Astrocyte (in vitro differentiated cells and primary cell): Measurements from ENCODE around the gene UQCR11. TPM values are rescaled to one million over a fixed set of nuclear protein-coding genes. Genes with fewer than 3 reads are reported as not detected.
A peak's percentile ranks its signal among the peaks of the same experiment; 100 is the strongest.

Experiments used
- DNase-seq: peaks from one replicate; pipeline ENCODE4 v3.0.0-alpha.2; 2010; ENCODE audit warnings: low read depth
- FAIRE-seq: peaks from 2 replicates; lab custom pipeline; 2011; peaks lifted over from hg19 to GRCh38; lab: Jason Lieb, UNC
- H2AFZ ChIP-seq: 2 replicates; pipeline ENCODE4 v1.6.0; 2012; ENCODE audit warnings: low read depth, low read length, inconsistent platforms
- H3K27ac ChIP-seq: 2 replicates; pipeline ENCODE4 v1.5.1; 2011; ENCODE audit warnings: low read depth, low read length, inconsistent platforms
- H3K27me3 ChIP-seq: 2 replicates; pipeline ENCODE4 v1.6.0; 2011; ENCODE audit warnings: low read length, inconsistent platforms; ENCODE audit not compliant: insufficient read depth
- H3K36me3 ChIP-seq: 2 replicates; pipeline ENCODE4 v1.5.1; 2011; ENCODE audit warnings: low read length, inconsistent platforms; ENCODE audit not compliant: insufficient read depth
- H3K4me1 ChIP-seq: 2 replicates; pipeline ENCODE4 v1.5.1; 2011; ENCODE audit warnings: low read length, inconsistent platforms; ENCODE audit not compliant: insufficient read depth
- H3K4me2 ChIP-seq: 2 replicates; pipeline ENCODE4 v1.6.0; 2012; ENCODE audit warnings: low read length, inconsistent platforms
- H3K4me3 ChIP-seq: 2 replicates; pipeline ENCODE4 v1.5.1; 2011; ENCODE audit warnings: low read depth, mild to moderate bottlenecking, low read length, inconsistent platforms; ENCODE audit not compliant: insufficient read depth
- H3K79me2 ChIP-seq: 2 replicates; pipeline ENCODE4 v1.6.0; 2012; ENCODE audit warnings: mild to moderate bottlenecking, low read length, inconsistent platforms; ENCODE audit not compliant: insufficient read depth
- H3K9ac ChIP-seq: 2 replicates; pipeline ENCODE4 v1.6.0; 2012; ENCODE audit warnings: mild to moderate bottlenecking, low read length, inconsistent platforms
- H3K9me3 ChIP-seq: 2 replicates; pipeline ENCODE4 v1.5.1; 2012; ENCODE audit warnings: low read depth, mild to moderate bottlenecking, low read length, inconsistent platforms; ENCODE audit not compliant: insufficient read depth
- H4K20me1 ChIP-seq: 2 replicates; pipeline ENCODE4 v1.6.0; 2012; ENCODE audit warnings: low read length, inconsistent platforms; ENCODE audit not compliant: insufficient read depth
- H3K27ac Mint-ChIP-seq: one replicate; pipeline ENCODE4 v1.8.0; 2021; ENCODE audit warnings: mild to moderate bottlenecking, mixed read lengths; ENCODE audit not compliant: unreplicated experiment
- H3K27me3 Mint-ChIP-seq: one replicate; pipeline ENCODE4 v1.8.0; 2021; ENCODE audit warnings: low read depth, mixed read lengths; ENCODE audit not compliant: unreplicated experiment
- H3K36me3 Mint-ChIP-seq: one replicate; pipeline ENCODE4 v1.8.0; 2021; ENCODE audit warnings: low read depth, mixed read lengths; ENCODE audit not compliant: unreplicated experiment
- H3K4me1 Mint-ChIP-seq: one replicate; pipeline ENCODE4 v1.8.0; 2021; ENCODE audit warnings: low read depth, mixed read lengths; ENCODE audit not compliant: unreplicated experiment
- H3K4me3 Mint-ChIP-seq: one replicate; pipeline ENCODE4 v1.8.0; 2021; ENCODE audit warnings: mild to moderate bottlenecking, moderate library complexity, mixed read lengths; ENCODE audit not compliant: unreplicated experiment
- H3K9me3 Mint-ChIP-seq: one replicate; pipeline ENCODE4 v1.8.0; 2021; ENCODE audit warnings: mild to moderate bottlenecking, mixed read lengths; ENCODE audit not compliant: unreplicated experiment
- CTCF ChIP-seq: IDR thresholded peaks from 2 replicates; pipeline ENCODE4 v1.5.1; 2011; ENCODE audit warnings: low read depth, mild to moderate bottlenecking, inconsistent platforms, low read length, moderate library complexity; ENCODE audit not compliant: insufficient read depth
- EZH2 ChIP-seq: IDR thresholded peaks from 2 replicates; pipeline ENCODE4 v1.6.1; 2012; ENCODE audit warnings: mild to moderate bottlenecking, low read length, inconsistent platforms; ENCODE audit not compliant: insufficient read depth
- total RNA-seq: library from RNA; stranded (reverse); gene quantifications from 2 replicates; pipeline ENCODE4 v1.2.1, GENCODE V29; 2021

UQCR11 gene
- total RNA-seq, 1 donor from 2014 or later, result 255 TPM

- H3K4me1 Mint-ChIP-seq, result no peaks in the 10 kb centered on the region
- H3K9me3 ChIP-seq, result peaks cover 3% of the 10 kb centered on the region
- H3K27ac ChIP-seq, result no peak overlapping the region
- H3K9me3 Mint-ChIP-seq, result peaks cover 2% of the 10 kb centered on the region
- H3K9ac ChIP-seq, result no peak overlapping the region
- no peak overlapping the region for H3K4me2 ChIP-seq
- H3K4me3 Mint-ChIP-seq, result no peak overlapping the region
- H3K4me3 ChIP-seq, result no peak overlapping the region
- H3K4me1 ChIP-seq, result no peaks in the 10 kb centered on the region
- DNase-seq (no peak), FAIRE-seq (no peak)
- peaks cover 76% of the 10 kb centered on the region for H4K20me1 ChIP-seq
- peak overlapping the region; percentile 84 for H3K27ac Mint-ChIP-seq
- TF ChIP-seq CTCF (no peak), EZH2 (no peak)
- H3K27me3 ChIP-seq, result no peaks in the 10 kb centered on the region
- H3K36me3 Mint-ChIP-seq, result peaks cover 17% of the 10 kb centered on the region
- no peak overlapping the region for H2AFZ ChIP-seq
- H3K27me3 Mint-ChIP-seq, result no peaks in the 10 kb centered on the region
- peaks cover 3% of the 10 kb centered on the region for H3K36me3 ChIP-seq
- peaks cover 53% of the 10 kb centered on the region for H3K79me2 ChIP-seq
Measured at GRCh38 chr19:1632462-1633268, 27.4 kb upstream of the UQCR11 start.

- H3K27ac ChIP-seq, result no peak overlapping the region
- Mint-ChIP-seq H3K27me3 (no peaks in the 10 kb centered on the region), H3K27ac (no peak overlapping the region), H3K9me3 (peaks cover 2% of the 10 kb centered on the region), H3K36me3 (peaks cover 12% of the 10 kb centered on the region), H3K4me3 (no peak overlapping the region), H3K4me1 (no peaks in the 10 kb centered on the region)
- no peak for FAIRE-seq
- H3K4me2 ChIP-seq, result no peak overlapping the region
- H2AFZ ChIP-seq, result no peak overlapping the region
- H3K9ac ChIP-seq, result no peak overlapping the region
- peaks cover 43% of the 10 kb centered on the region for H3K79me2 ChIP-seq
- no peak for TF ChIP-seq EZH2
- TF ChIP-seq CTCF, result no peak
- peaks cover 70% of the 10 kb centered on the region for H4K20me1 ChIP-seq
- H3K27me3 ChIP-seq, result no peaks in the 10 kb centered on the region
- peaks cover 3% of the 10 kb centered on the region for H3K9me3 ChIP-seq
- no peak overlapping the region for H3K4me3 ChIP-seq
- DNase-seq, result no peak
- H3K36me3 ChIP-seq, result no peaks in the 10 kb centered on the region
- H3K4me1 ChIP-seq, result no peaks in the 10 kb centered on the region
Measured at GRCh38 chr19:1631557-1632100, 26.4 kb upstream of the UQCR11 start.

GRCh38 chr19:1630811-1631210 is 25.5 kb upstream of the UQCR11 start:
- no peak overlapping the region for H3K4me2 ChIP-seq
- Mint-ChIP-seq H3K4me3 (no peak overlapping the region), H3K4me1 (no peaks in the 10 kb centered on the region), H3K36me3 (peaks cover 6% of the 10 kb centered on the region), H3K9me3 (peaks cover 2% of the 10 kb centered on the region), H3K27me3 (no peaks in the 10 kb centered on the region), H3K27ac (no peak overlapping the region)
- TF ChIP-seq CTCF (no peak), EZH2 (no peak)
- H3K9me3 ChIP-seq, result peaks cover 3% of the 10 kb centered on the region
- H3K27ac ChIP-seq, result no peak overlapping the region
- no peak overlapping the region for H3K4me3 ChIP-seq
- H3K9ac ChIP-seq, result no peak overlapping the region
- no peaks in the 10 kb centered on the region for H3K4me1 ChIP-seq
- H4K20me1 ChIP-seq, result peaks cover 65% of the 10 kb centered on the region
- no peaks in the 10 kb centered on the region for H3K36me3 ChIP-seq
- DNase-seq, result no peak
- FAIRE-seq, result no peak
- no peak overlapping the region for H2AFZ ChIP-seq
- H3K27me3 ChIP-seq, result no peaks in the 10 kb centered on the region
- peaks cover 36% of the 10 kb centered on the region for H3K79me2 ChIP-seq
